PC-3 (cell line): ENCODE data around the gene NRG3. TPM values are rescaled to one million over a fixed set of nuclear protein-coding genes. Genes with fewer than 3 reads are reported as not detected.

Source experiments
- ATAC-seq: fragments of 200-7000 bp; cut with Tn5 transposase; 2 replicates; pipeline ENCODE4 v1.9.1; 2020; ENCODE audit warnings: mild to moderate bottlenecking, moderate library complexity
- BruUV-seq: library from RNA; stranded (reverse); fragments of 400-500 nt; replicated peaks from 2 replicates; lab custom pipeline; 2021; lab: Mats Ljungman, UMichigan
- CTCF ChIA-PET: fragments of 300-600 bp; sonication (Branson Sonifier 250); formaldehyde crosslinking; loops from one replicate; lab custom pipeline; 2022; ENCODE audit warnings: antibody characterized with exemption; lab: Charles Lee
- POLR2A ChIA-PET: fragments of 300-600 bp; sonication (Branson Sonifier 250); formaldehyde crosslinking; loops from one replicate; lab custom pipeline; 2022; ENCODE audit warnings: antibody characterized with exemption; ENCODE audit not compliant: unreplicated experiment; lab: Charles Lee
- DNase-seq: peaks from one replicate; pipeline ENCODE4 v3.0.0-alpha.2; 2015
- H2AFZ ChIP-seq: fragments of 300-600 bp; sonication (generic); 2 replicates; pipeline ENCODE4 v1.6.0; 2016; ENCODE audit warnings: antibody characterized with exemption, low read length
- H3F3A ChIP-seq: fragments of 300-600 bp; sonication (generic); one replicate; pipeline ENCODE4 v1.6.0; 2017; ENCODE audit warnings: antibody characterized with exemption, low read length, control low read depth, mild to moderate bottlenecking; ENCODE audit not compliant: unreplicated experiment
- H3K27ac ChIP-seq: fragments of 300-600 bp; sonication (generic); 2 replicates; pipeline ENCODE4 v1.5.1; 2016; ENCODE audit warnings: mild to moderate bottlenecking, low read length
- H3K27me3 ChIP-seq: fragments of 300-600 bp; sonication (generic); 2 replicates; pipeline ENCODE4 v1.6.1; 2016; ENCODE audit warnings: low read length, mixed read lengths
- H3K36me3 ChIP-seq: fragments of 300-600 bp; sonication (generic); 2 replicates; pipeline ENCODE4 v1.6.1; 2016; ENCODE audit warnings: low read depth, mixed run types, low read length, mixed read lengths
- H3K4me1 ChIP-seq: fragments of 300-600 bp; sonication (generic); 2 replicates; pipeline ENCODE4 v1.5.1; 2016; ENCODE audit warnings: low read length; ENCODE audit not compliant: insufficient read depth
- H3K4me2 ChIP-seq: fragments of 300-600 bp; sonication (generic); 2 replicates; pipeline ENCODE4 v1.6.0; 2016; ENCODE audit warnings: low read length
- H3K4me3 ChIP-seq: fragments of 300-600 bp; sonication (generic); 2 replicates; pipeline ENCODE4 v1.5.1; 2016; ENCODE audit warnings: mild to moderate bottlenecking, low read length, mixed read lengths
- H3K79me2 ChIP-seq: fragments of 300-600 bp; sonication (generic); 2 replicates; pipeline ENCODE4 v1.6.1; 2017; ENCODE audit warnings: low read length, mixed read lengths
- H3K9ac ChIP-seq: fragments of 300-600 bp; sonication (generic); 2 replicates; pipeline ENCODE4 v1.6.0; 2016; ENCODE audit warnings: mild to moderate bottlenecking, low read length
- H3K9me2 ChIP-seq: fragments of 300-600 bp; sonication (generic); replicated peaks from 2 replicates; pipeline ENCODE4 v1.6.1; 2016; ENCODE audit warnings: mixed run types, low read length, mixed read lengths
- H3K9me3 ChIP-seq: fragments of 300-600 bp; sonication (generic); 2 replicates; pipeline ENCODE4 v1.6.1; 2016; ENCODE audit warnings: low read length, mixed read lengths
- H4K20me1 ChIP-seq: fragments of 300-600 bp; sonication (generic); 2 replicates; pipeline ENCODE4 v1.6.1; 2016; ENCODE audit warnings: low read length, mixed read lengths
- CTCF ChIP-seq: fragments of 300-600 bp; sonication (generic); conservative IDR thresholded peaks from 2 replicates; pipeline ENCODE4 v1.5.1; 2017; ENCODE audit warnings: antibody characterized with exemption, low read depth, mild to moderate bottlenecking, low read length
- EZH2 ChIP-seq: fragments of 300-600 bp; sonication (generic); IDR thresholded peaks from one replicate; pipeline ENCODE4 v1.6.1; 2017; ENCODE audit warnings: antibody characterized with exemption, mild to moderate bottlenecking, low read length; ENCODE audit not compliant: unreplicated experiment
- EZH2phosphoT487 ChIP-seq: fragments of 300-600 bp; sonication (generic); IDR thresholded peaks from 2 replicates; pipeline ENCODE4 v1.6.1; 2018; ENCODE audit warnings: mild to moderate bottlenecking, antibody characterized with exemption, low read length, borderline replicate concordance
- intact Hi-C: fragments of 100-400 bp; cut with micrococcal nuclease; formaldehyde crosslinking; loops from 2 replicates; pipeline ENCODE4 v1.9.0; 2023
- total RNA-seq: library from RNA; depleted of rRNA; stranded (reverse); fragments of >200 nt; gene quantifications from 2 replicates; pipeline ENCODE4 v1.2.3, GENCODE V29; 2014

NRG3 gene
- total RNA-seq, 1 experiment from 2014 or later: not detected

DNA sequence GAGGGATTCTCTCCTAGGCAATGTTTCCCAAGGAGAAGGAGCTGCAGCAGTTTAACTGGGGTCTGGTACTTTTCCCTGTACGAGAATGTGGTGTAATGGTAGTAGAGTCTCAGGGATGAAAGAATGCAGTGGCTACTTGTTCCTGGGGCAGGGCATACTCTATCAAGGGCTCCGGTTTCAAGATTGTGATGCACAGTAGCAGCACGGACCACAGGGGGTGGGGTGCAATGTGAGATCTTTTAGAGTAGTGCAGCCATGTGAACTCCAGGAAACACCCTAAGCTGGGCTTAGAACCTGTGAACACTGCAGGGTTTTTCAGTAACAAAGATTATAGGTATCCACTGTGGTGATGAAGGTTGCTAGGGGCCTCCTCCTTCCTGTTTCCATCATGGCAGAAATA, 903.9 kb downstream of the NRG3 start:
- ATAC-seq: no peak
- H3F3A ChIP-seq: no peaks in the 10 kb centered on the region
- intact Hi-C loops: no loop called here
- no peaks in the 10 kb centered on the region for H4K20me1 ChIP-seq
- CTCF ChIA-PET: no interaction called here
- H3K27me3 ChIP-seq: no peaks in the 10 kb centered on the region
- POLR2A ChIA-PET: no interaction called here
- no peak overlapping the region for H3K4me3 ChIP-seq
- no peak overlapping the region for H2AFZ ChIP-seq
- no peaks in the 10 kb centered on the region for H3K4me1 ChIP-seq
- BruUV-seq: no TSS peak
- H3K36me3 ChIP-seq: no peaks in the 10 kb centered on the region
- H3K27ac ChIP-seq: no peak overlapping the region
- TF ChIP-seq CTCF: no peak
- TF ChIP-seq EZH2phosphoT487: no peak
- TF ChIP-seq EZH2: no peak
- no peak overlapping the region for H3K9ac ChIP-seq
- H3K9me3 ChIP-seq: no peaks in the 10 kb centered on the region
- H3K9me2 ChIP-seq: no peaks in the 10 kb centered on the region
- no peak for DNase-seq
- H3K79me2 ChIP-seq: no peaks in the 10 kb centered on the region
- H3K4me2 ChIP-seq: no peak overlapping the region

GRCh38 chr10:82796510-82796909, 921.5 kb downstream of the NRG3 start:
- Histone ChIP-seq H3K4me3 (no peak overlapping the region), H3K27me3 (no peaks in the 10 kb centered on the region), H3K9me3 (no peaks in the 10 kb centered on the region), H3K79me2 (no peaks in the 10 kb centered on the region), H4K20me1 (no peaks in the 10 kb centered on the region), H2AFZ (no peak overlapping the region), H3K9me2 (no peaks in the 10 kb centered on the region), H3K36me3 (no peaks in the 10 kb centered on the region), H3K4me1 (no peaks in the 10 kb centered on the region), H3F3A (no peaks in the 10 kb centered on the region), H3K27ac (no peak overlapping the region), H3K4me2 (no peak overlapping the region), H3K9ac (no peak overlapping the region)
- no peak for DNase-seq
- ChIA-PET POLR2A (no interaction called here), CTCF (no interaction called here)
- no TSS peak for BruUV-seq
- intact Hi-C loops: no loop called here
- no peak for TF ChIP-seq EZH2
- TF ChIP-seq CTCF: peak; percentile 43; the same call in 1 of the 2 replicates
- no peak for TF ChIP-seq EZH2phosphoT487
- ATAC-seq: no peak

DNA sequence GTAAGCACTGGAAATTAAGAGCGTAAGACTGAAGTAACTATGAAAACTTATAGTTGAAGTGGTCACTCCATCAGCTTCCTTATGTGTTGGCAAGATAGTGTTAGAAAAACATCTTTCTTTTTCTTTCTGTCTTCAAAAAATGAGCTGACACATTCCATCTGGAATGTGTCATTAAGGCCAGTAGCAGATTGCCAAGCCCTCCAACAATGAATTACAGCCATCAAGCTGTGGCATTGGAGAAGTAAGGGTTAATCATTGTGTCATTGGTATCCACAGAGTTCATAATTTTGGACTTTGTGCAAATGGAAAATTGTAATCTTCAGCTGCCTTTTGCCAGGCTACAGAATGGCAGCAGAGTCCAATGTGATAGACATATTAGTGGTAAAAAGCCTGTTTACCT, 926.3 kb downstream of the NRG3 start:
- H3F3A ChIP-seq: no peaks in the 10 kb centered on the region
- H3K4me3 ChIP-seq: no peak overlapping the region
- no peak overlapping the region for H3K4me2 ChIP-seq
- no peak overlapping the region for H3K27ac ChIP-seq
- H3K9me2 ChIP-seq: no peaks in the 10 kb centered on the region
- POLR2A ChIA-PET: no interaction called here
- no peak for DNase-seq
- no peaks in the 10 kb centered on the region for H3K36me3 ChIP-seq
- no peaks in the 10 kb centered on the region for H4K20me1 ChIP-seq
- no peaks in the 10 kb centered on the region for H3K79me2 ChIP-seq
- no peak overlapping the region for H3K9ac ChIP-seq
- H3K4me1 ChIP-seq: no peaks in the 10 kb centered on the region
- no peaks in the 10 kb centered on the region for H3K27me3 ChIP-seq
- intact Hi-C loops: no loop called here
- BruUV-seq: no TSS peak
- ATAC-seq: no peak
- TF ChIP-seq EZH2phosphoT487 (no peak), EZH2 (no peak), CTCF (no peak)
- H2AFZ ChIP-seq: no peak overlapping the region
- CTCF ChIA-PET: no interaction called here
- no peaks in the 10 kb centered on the region for H3K9me3 ChIP-seq
